GM21367 (cell line): ENCODE data around the gene EBF3.

Source experiments
- ATAC-seq: cut with Tn5 transposase; IDR thresholded peaks from one replicate; pipeline ENCODE4 v1.9.1; 2021; ENCODE audit not compliant: unreplicated experiment

EBF3 gene

DNA sequence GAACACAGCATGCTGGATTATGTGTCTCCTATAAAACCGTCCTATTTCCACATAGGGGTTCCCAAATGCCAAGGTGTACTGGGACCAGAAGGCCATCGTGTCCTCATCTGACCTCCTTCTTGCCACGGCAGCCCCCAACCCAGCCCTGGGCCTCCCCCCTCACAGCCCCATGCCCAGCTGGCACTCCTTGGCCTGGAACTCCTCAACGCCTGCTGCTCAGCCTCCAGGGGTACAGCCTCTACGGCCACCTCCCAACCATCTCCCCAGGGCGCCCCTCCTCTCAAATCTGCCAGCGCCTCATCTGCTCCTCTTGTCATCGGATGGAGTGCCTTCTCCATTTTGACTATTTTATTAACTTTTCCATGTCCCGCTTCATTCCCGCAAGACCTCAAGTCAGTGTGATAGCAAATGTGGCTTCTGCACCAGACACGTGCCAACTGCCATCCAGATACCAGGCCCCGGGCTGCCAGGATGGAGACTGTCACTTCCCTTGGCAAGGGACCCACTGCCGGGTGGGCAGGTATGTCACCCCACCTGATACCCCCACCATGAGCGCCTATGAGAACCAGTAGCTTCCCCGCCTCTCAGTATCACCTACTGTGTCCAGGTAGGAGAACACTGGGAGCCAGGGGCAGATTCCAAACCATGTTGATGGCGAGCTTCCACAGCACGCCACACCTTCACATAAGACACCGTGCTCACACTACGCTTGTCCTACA, 106.7 kb downstream of the EBF3 start:
- no peak for ATAC-seq

DNA sequence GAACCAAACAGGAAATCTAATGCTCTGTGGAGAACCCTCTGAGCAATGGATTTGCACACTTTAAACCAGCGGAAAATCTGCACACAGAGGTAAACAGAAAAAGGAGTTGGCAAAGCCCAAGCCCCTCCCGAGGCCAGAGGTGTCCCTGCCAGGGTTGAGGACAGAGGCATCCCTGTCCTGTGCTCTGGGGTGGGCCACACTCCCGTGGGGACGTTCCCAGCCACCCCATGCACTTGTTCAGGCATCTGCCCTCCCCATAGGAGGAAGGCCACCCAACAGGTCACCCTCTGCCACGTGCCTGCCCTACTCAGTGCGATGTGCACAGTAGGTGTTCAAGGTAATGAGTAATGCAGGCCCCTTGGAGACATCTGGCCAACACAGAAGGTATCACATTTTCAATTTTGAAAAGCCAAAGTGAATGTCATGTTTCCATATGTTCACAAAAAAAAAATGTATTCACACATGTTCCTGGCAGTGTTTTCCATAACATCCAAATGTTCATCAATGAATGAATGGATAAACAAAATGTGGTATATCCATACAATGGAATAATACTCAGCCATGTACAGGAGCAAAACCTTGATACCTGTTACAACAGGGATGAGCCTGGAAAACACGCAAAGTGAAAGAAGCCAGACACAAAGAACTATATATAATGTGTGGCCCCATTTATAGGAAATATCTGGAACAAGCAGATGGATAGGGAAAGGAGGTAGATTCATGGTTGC, 108.1 kb downstream of the EBF3 start:
- ATAC-seq, result no peak

DNA sequence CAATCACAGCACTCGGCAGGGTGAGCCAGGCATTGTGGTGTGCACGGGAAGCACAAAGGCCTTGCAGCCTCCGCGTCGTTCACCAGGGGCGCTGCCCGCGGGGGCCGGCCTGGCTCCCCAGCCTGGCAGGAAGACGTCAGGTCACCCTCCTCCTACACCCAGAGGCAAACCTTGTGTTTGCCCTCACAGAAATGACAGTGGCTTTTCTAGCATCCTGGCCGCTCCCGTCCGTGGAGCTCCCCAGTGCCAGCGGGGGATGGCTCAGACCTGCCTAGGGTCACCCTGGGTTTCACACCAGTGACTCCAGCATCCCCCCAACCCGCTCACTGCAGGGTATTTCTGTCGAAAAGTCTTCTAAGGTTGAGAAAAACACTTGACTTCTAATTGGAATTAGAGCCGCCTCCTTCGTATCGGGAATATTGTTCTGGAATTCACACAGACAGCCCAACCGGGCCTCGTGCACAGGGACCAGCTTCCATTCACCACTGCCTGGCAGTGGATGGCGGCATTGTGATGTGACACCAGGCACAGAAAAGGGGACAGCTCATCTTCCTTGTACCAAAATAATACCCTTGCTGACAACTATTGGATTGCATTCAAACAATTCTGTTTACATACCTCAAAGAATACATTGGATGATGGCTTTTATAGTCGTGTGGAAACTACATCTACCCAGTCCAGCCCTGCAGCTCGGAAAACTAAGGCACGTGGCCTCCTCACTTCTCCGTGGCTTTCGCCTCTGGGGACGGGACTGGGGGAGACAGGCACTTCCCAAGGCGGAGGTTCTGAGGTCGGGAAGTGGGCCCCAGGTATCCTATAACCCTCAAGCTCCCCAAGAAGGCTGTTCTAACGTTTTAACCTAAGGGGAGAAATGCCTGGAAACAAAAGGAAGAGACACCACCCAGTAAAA, 109.0 kb downstream of the EBF3 start:
- no peak for ATAC-seq

DNA sequence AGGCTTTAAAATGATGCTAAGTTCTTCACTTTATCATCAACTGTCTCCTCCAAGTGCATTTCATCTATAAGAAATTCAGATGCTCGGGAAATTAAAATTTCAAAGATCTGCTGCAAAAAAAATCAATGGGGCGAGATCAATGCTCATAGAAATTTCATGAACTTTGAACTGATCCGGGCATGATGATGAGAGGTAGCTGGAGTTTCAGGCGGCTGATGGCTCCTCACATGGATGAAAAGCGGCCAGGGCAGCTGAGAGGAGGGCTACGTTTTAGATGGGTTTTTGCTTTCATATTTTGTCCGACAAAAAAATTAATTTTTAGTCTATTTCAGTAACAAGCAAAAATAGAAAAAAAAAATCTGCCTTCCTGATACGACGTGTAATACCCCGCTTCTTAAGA, 109.9 kb downstream of the EBF3 start:
- no peak for ATAC-seq

DNA sequence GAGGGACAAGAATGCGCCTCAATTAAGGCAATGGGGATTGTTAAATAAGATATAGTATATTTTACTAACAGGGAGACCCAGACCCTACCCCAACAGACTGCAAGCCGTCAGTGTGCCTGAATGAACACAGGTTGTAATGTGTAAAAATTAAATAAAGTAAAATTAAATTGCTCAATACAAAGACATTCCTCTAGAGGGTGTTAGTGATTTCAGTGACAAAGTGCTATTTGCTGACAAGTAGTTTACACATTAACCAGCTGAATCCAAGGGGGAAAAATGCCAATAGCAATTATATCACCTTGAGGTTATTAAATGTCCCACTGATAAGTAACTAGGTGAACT, 110.5 kb downstream of the EBF3 start:
- ATAC-seq, result no peak

DNA sequence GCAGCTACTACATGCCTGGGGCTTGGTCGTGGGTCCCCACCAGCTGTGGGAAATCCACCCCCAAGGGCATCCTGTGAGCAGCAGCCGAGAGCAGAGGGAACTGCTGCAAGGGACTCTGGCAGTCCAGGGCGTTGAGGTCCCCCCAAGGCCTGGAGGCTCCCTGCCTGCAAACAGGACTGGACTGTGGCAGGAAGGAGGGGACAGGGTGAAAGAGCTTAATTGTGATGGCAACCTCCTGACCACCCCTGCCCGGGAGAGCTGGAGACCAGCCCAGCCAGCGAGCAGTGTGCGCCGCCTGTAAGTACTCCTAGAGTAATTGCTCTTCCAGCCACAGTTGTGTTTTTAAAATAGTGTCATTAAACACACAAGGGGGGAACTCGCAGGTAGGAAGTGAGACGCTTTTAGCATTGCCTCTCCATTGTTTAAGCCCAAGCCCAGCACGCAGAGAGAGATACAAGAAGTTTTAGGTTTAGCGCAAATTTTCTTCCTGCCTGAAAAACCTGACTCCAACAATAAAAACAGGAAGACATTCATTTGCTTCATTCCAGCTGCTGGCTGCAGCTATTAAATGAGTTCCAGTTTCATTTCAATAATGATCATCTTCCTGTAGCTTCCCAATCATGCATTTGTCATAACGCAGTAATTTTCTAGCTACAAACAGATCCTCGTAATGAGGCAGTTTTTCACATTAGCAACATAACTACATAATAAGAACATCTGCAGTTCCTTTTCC, 111.1 kb downstream of the EBF3 start:
- ATAC-seq, result no peak

DNA sequence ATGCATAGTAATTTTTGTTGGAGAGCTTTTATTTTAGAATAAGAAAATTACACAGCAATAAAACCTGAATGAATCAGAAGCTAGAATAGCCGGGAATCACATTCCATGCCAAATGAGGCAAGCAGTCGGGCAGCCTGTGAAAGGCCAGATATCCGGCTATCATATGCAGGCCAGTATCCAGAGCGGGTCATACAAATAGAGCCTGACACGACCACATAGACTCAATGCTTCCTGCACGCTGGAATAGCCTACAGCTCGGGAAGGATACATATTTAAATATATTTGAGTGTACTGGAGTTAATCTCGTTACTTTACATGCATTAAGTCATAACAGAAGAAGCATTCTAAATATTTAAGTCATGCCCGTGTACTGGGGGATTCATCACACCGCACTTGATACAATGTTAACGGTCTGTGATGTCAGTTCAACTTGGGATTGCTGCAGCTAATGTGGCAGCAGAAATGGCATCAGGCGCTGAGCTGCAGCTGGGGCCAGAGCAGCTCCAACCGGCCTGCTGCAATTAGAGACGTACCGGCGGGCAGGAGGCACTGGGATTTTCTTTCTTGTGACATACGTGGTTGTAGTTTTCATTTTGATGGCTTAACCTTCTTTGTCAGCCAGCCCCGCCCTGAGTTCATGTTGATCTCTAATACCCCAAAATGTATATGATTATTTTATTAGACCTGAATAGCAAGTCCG, 112.0 kb downstream of the EBF3 start:
- ATAC-seq, result no peak

DNA sequence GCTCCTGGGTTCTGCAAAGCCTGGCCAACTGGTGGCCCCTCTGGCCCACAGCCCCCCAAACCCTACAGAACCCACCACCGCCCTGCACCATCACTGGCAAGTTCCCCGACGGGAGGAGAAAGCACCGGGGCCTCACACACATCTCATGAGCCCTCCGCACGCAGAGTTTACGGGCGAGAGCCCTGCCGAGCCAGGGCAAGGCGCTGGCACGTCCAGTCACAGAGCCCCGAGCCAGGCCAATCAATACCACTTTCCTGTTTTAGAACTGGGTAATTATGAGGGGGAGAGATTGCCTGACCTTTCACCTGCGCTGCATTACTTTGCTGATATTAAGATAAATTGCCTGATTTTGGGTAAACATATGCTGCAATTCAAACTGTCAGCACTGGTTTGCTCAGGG, 113.3 kb downstream of the EBF3 start:
- no peak for ATAC-seq

DNA sequence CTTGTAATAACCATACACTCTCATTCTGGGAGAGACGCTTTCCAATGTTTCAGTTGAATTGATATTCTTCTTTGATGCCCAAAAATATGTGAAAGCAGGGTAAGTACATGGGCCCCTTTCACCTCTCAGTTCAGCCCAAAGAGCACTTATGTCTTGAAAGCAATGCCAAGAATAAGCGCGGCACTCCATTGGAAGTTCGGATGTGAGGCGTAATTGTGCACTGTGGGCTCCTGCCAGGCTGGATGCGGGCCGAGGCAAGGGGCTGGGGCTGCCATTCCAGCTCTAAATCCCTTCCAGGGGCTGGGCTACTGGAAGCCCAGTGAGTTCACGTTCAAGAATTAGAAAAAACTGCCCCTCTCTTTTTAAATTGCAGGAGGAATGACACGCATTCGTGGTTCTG, 113.8 kb downstream of the EBF3 start:
- ATAC-seq, result no peak

DNA sequence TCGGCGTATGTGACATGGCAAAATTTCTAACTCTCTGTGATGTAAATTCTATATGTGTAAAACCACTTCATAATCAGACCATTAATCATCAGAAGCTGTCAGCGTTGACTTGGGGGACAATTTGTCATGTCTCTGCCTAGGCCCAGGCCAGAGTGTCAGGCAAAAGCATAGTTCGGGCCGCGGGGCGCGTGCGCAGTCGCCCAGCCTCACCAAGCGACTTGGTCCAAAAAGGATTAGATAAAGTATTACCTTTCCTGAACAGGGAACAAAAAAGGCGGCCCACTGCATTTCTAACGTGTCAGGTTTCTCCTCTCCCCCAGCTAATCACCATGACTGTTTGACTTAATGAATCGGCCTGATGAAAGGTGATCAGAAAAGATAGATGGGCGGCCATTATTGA, 114.2 kb downstream of the EBF3 start:
- no peak for ATAC-seq

DNA sequence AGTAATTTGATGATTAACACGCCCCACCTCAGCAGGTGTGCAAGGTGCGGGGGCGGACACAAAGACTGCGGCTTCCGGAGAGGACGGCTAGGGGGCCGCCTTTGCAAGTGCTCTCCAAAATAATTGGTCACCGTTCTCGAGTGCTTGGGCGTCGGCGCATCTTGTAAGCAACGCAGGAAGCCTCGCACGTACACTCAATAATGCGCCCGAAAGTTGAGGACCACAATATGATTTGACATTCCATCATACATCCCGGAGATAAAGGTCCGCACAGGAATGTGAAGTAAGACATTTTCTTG, 114.7 kb downstream of the EBF3 start:
- ATAC-seq, result no peak

DNA sequence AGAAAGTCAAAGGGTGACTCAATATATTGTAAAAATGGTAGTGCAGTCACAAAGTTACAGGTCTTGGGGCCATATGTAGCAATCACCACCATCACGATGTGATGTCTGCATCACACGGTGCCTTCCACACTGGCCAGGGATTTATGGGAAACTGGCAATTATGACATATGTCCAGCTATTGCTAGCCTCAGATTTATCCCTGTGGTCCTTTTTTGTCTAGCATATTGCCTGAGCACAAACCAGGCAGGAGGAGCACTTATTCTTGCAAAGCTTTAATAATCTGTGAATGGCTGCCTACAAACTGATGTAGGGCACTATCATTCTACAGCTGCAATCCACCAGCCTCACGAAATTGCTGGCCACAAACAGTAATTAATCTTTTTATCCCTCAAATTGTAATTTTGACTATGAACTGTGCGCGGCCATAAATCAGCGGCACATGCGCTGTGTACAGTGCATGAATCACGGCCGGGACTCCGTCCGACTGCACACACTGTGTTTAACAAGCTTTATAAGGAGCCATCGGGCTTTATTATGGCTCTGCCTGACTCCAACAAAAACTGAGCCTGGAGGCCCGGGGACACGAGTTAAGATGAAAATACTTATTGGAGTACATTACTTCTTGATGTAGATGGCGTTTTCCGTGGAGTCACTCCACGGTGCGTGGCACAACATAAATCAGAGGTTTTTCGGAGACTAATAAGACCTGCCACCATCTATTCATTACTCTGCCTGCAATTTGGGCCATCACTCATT, 115.2 kb downstream of the EBF3 start:
- ATAC-seq, result no peak

DNA sequence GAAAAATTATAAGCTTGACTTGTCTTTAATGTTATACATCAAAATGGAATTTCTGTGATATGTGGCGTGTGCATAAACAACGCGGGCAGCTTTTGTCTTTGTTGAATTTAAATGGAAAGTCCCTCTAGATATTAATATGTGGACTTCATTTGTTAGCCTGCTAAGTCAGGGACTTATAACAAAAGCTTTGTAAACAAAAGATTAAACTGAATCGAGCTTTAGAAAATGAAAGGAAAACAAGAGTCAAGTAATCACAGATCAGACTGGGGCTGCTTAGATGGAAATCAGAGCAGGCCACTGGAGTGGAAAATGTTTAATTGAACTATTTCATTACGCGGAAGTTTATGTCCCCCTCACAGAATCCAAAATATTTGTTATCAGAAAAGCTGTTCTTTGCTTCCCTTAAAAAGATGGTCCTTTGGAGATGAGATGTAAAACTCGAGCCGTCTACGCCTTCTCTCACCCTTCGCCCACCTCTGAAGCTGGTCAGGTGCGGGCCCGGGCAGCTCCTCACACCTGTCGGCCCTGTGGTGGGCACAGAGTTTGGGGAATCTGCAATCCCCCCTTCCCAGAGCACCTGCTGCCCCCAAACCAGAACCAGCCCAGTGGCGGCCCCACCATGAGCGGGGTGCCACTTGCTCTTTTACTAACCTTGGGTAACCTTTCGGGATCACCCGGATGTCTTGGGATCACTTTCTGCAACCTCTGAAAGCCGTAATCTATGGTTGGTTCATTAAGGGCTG, 116.2 kb downstream of the EBF3 start:
- no peak for ATAC-seq

DNA sequence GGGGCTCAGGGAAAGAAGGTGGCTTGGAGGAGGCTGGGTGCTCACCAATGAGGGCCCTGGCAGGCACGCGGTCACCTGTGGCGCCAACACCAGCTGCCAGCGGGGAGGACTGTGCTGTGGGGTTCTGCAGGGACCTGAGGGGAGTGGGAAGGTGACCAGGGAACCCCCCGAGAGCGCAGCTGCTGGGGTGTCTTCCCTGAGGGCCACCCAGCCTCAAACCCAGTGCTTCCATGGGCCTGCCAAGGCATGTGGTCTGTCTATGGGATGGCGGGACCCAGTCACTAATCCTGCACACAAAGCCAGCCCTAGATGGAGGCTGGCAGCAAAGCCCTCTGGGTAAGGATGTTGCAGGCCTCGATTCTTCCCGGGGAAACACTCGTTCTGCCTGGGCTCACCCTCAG, 117.1 kb downstream of the EBF3 start:
- ATAC-seq, result no peak

DNA sequence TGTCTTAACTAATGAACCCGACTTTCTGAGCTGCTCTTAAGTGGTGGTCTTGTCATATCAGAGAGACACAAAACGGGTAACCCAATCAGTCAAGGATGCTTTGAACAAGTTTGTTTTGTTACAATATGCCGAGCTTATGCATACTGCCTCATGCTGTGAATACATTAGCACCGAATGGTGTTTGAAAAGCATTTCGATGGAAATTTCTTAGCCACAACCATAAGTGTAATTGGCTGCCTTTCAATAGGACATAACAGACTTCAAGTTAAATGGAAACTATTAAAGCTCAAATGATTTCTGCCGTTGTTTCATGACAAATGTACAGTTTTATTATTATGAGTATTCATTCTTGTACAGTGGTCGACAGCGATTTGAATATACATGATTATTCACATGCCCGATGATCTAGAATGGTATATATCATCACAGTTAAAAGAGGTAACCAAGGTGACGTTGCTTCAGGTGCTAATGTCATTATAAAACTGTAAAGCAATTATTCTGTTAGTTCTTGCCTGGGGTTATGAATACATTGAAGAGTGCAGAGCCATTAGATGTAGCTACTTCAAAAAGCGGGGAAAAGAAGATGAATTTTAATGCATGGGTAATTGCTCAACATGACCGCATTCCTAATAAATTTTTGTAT, 118.8 kb downstream of the EBF3 start:
- no peak for ATAC-seq

DNA sequence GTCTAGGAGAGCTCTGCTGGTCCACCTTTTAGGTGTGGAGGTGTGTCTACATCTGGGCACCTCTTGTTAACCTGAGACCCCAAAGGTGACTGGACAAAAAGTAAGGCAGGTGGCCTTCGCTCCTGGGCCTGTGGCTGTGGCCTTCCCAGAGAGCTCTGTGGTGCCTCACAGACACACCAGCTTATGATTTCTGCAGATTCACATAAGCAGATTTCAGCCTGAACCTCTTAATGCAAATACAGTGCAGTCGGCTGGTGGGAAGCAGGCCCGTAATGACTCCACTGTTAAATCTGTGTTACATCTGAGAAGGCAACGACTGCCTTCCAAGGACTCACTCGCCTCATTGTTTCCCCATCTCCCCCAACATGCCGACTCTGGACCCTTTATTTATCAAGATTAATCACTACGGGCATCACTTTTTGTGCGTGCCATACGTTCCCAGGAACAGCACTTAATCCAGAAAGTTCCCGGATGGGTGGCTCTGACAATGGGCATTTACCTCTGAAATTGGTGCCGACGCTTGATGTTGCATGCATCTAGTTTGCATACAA, 119.8 kb downstream of the EBF3 start:
- ATAC-seq, result no peak

DNA sequence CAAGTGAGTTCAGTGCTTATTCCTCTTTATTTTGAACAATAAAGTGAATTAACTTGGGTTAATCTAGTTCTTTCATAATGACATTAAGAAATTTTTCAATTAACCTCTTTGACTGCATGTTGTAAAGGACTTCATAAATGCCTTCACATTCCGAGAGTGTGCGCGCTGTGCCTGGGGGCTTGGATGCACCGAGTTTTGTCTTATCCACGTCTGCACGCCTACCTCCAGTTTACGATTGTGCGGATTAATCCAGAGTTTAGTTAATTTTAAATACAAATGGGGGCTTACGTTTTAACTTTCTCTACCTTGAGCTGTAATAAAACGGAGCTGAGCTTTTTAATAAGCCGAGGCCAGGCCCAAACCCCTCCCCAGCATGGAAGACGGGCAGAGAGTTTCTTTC, 120.4 kb downstream of the EBF3 start:
- ATAC-seq, result no peak

DNA sequence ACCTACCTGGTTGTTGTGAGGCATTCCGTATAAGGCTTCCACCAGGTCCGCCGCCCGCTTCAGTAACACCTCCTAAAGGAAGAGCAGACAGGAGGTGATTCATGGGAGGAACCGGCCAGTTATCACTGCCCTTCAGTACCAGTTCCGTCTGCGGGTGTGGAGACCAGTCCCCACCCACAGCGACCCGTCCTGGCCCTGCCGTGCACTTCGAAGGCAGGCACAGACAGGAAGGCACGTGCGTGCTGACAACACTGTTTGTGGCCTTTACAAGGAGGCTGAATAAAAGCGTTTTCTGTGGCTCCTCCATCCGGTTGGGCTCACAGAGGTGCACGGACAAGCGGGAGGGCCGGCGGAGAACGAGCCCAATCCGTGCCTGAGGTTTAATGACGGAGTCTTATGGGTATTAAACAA, 120.9 kb downstream of the EBF3 start:
- no peak for ATAC-seq

DNA sequence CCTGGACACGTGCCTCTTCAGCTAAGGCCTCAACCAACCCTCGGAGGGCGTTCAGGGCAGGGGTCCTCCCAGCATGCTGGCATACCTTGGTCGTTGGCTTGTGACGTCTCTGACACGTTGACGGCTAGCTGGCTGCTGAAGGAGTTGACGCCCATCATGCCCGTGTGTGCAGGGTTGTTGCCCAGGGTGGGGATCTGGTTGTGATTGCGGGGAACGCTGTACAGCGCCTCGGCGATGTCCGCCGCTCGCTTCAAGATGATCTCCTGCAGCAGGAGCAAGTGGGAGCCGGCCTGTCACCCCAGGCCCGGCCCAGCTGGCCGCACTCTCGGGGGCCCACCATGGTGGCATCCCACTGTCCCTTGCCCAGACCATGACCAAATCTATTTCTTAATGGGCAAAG, 122.0 kb downstream of the EBF3 start:
- no peak for ATAC-seq
